Measurements from ENCODE around the gene SLC24A4.

DNA sequence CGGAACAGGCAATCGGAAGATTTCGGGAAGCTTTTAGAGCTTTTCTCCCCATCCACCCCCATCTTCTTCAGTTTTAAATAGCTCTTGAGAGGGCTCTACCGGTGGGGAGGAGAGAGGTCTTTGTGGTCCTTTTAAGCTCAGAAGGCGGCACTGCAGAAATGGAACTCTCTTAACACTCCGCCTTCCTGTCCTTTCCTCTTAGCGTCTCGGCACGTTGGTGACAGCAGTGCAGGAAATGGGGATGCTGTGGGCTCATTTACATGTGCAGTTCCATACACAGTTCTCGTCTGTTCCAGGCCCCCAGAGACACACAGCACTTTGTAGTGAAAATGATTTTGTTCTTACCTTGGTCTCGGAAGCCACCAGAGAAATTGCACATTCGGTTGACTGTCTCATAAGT, 140.2 kb downstream of the SLC24A4 start:
- no peak for TF ChIP-seq EZH2 (IDR thresholded peaks at IDR 0.05; ENCODE audit: low read length, unreplicated experiment)
- TF ChIP-seq, protein P1, sequence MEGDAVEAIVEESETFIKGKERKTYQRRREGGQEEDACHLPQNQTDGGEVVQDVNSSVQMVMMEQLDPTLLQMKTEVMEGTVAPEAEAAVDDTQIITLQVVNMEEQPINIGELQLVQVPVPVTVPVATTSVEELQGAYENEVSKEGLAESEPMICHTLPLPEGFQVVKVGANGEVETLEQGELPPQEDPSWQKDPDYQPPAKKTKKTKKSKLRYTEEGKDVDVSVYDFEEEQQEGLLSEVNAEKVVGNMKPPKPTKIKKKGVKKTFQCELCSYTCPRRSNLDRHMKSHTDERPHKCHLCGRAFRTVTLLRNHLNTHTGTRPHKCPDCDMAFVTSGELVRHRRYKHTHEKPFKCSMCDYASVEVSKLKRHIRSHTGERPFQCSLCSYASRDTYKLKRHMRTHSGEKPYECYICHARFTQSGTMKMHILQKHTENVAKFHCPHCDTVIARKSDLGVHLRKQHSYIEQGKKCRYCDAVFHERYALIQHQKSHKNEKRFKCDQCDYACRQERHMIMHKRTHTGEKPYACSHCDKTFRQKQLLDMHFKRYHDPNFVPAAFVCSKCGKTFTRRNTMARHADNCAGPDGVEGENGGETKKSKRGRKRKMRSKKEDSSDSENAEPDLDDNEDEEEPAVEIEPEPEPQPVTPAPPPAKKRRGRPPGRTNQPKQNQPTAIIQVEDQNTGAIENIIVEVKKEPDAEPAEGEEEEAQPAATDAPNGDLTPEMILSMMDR (conservative IDR thresholded peaks at IDR 0.05; ENCODE audit: low read depth, low read length): no peak
